H9 (cell line): Measurements from ENCODE around the gene PCCA. TPM values are rescaled to one million over a fixed set of nuclear protein-coding genes. Genes with fewer than 3 reads are reported as not detected.

Experiments
- DNase-seq: peaks from one replicate; pipeline ENCODE4 v3.0.0-alpha.2; 2017
- H2AFZ ChIP-seq: one replicate; pipeline ENCODE4 v1.6.1; 2013; ENCODE audit warnings: mild to moderate bottlenecking, low read length, control low read depth, moderate library complexity
- H2AK5ac ChIP-seq: 2 replicates; pipeline ENCODE4 v1.6.1; 2013; ENCODE audit warnings: low read length, control low read depth, mixed read lengths; ENCODE audit not compliant: insufficient read length
- H2BK120ac ChIP-seq: one replicate; pipeline ENCODE4 v1.6.1; 2013; ENCODE audit warnings: low read depth, mild to moderate bottlenecking, low read length, control low read depth, inconsistent platforms; ENCODE audit not compliant: poor library complexity, severe bottlenecking
- H2BK12ac ChIP-seq: 2 replicates; pipeline ENCODE4 v1.6.1; 2013; ENCODE audit warnings: low read length, control low read depth, mixed read lengths, low read depth; ENCODE audit not compliant: insufficient read length
- H2BK15ac ChIP-seq: 2 replicates; pipeline ENCODE4 v1.6.1; 2013; ENCODE audit warnings: low read depth, low read length, control low read depth
- H2BK20ac ChIP-seq: one replicate; pipeline ENCODE4 v1.6.1; 2013; ENCODE audit warnings: low read depth, mild to moderate bottlenecking, low read length, control low read depth, inconsistent platforms; ENCODE audit not compliant: poor library complexity, severe bottlenecking
- H2BK5ac ChIP-seq: 2 replicates; pipeline ENCODE4 v1.6.1; 2013; ENCODE audit warnings: low read length, control low read depth, mixed read lengths; ENCODE audit not compliant: insufficient read length
- H3K14ac ChIP-seq: 2 replicates; pipeline ENCODE4 v1.6.1; 2013; ENCODE audit warnings: low read length, control low read depth; ENCODE audit not compliant: insufficient read depth
- H3K18ac ChIP-seq: 2 replicates; pipeline ENCODE4 v1.6.1; 2013; ENCODE audit warnings: low read depth, mild to moderate bottlenecking, mixed read lengths, low read length, control low read depth; ENCODE audit not compliant: insufficient read length
- H3K23ac ChIP-seq: 2 replicates; pipeline ENCODE4 v1.6.1; 2013; ENCODE audit warnings: low read length, control low read depth, mixed read lengths, low read depth; ENCODE audit not compliant: insufficient read length
- H3K23me2 ChIP-seq: 2 replicates; pipeline ENCODE4 v1.6.1; 2013; ENCODE audit warnings: low read depth, mild to moderate bottlenecking, mixed read lengths, low read length, control low read depth; ENCODE audit not compliant: insufficient read length, poor library complexity, severe bottlenecking
- H3K27ac ChIP-seq: 2 replicates; pipeline ENCODE4 v1.5.1; 2013; ENCODE audit warnings: low read length, control low read depth, mixed read lengths, low read depth; ENCODE audit not compliant: insufficient read length
- H3K27me3 ChIP-seq: 2 replicates; pipeline ENCODE4 v1.6.1; 2013; ENCODE audit warnings: low read length, control low read depth, inconsistent platforms; ENCODE audit not compliant: insufficient read depth
- H3K4ac ChIP-seq: 2 replicates; pipeline ENCODE4 v1.6.1; 2013; ENCODE audit warnings: low read depth, mild to moderate bottlenecking, control low read depth, inconsistent platforms, low read length, moderate library complexity
- H3K4me1 ChIP-seq: 2 replicates; pipeline ENCODE4 v1.6.1; 2013; ENCODE audit warnings: low read length, control low read depth, inconsistent platforms; ENCODE audit not compliant: insufficient read depth
- H3K4me2 ChIP-seq: 2 replicates; pipeline ENCODE4 v1.6.1; 2013; ENCODE audit warnings: low read length, control low read depth, mixed read lengths; ENCODE audit not compliant: insufficient read length, insufficient read depth
- H3K56ac ChIP-seq: 2 replicates; pipeline ENCODE4 v1.6.1; 2013; ENCODE audit warnings: low read depth, mild to moderate bottlenecking, mixed read lengths, low read length, control low read depth; ENCODE audit not compliant: insufficient read length
- H3K79me1 ChIP-seq: 2 replicates; pipeline ENCODE4 v1.6.1; 2013; ENCODE audit warnings: low read depth, mild to moderate bottlenecking, moderate library complexity, low read length, control low read depth, inconsistent platforms; ENCODE audit not compliant: insufficient read depth, poor library complexity, severe bottlenecking
- H3K79me2 ChIP-seq: 2 replicates; pipeline ENCODE4 v1.6.1; 2013; ENCODE audit warnings: low read length, control low read depth, inconsistent platforms; ENCODE audit not compliant: insufficient read depth
- H3K9ac ChIP-seq: 2 replicates; pipeline ENCODE4 v1.6.1; 2013; ENCODE audit warnings: low read length, control low read depth, mixed read lengths; ENCODE audit not compliant: insufficient read length; ENCODE audit errors: extremely low read depth
- H3K9me3 ChIP-seq: one replicate; pipeline ENCODE4 v1.6.1; 2013; ENCODE audit warnings: low read depth, low read length, inconsistent platforms; ENCODE audit not compliant: control insufficient read depth
- H3T11ph ChIP-seq: one replicate; pipeline ENCODE4 v1.6.1; 2013; ENCODE audit warnings: mild to moderate bottlenecking, low read length, control low read depth, inconsistent platforms
- H4K20me1 ChIP-seq: one replicate; pipeline ENCODE4 v1.6.1; 2013; ENCODE audit not compliant: control insufficient read depth, insufficient read length, insufficient read depth
- H4K5ac ChIP-seq: 2 replicates; pipeline ENCODE4 v1.6.1; 2013; ENCODE audit warnings: low read depth, mild to moderate bottlenecking, mixed read lengths, low read length, control low read depth; ENCODE audit not compliant: insufficient read length
- H4K8ac ChIP-seq: replicated peaks from 2 replicates; pipeline ENCODE4 v1.6.1; 2013; ENCODE audit warnings: low read length, control low read depth, mixed read lengths, low read depth; ENCODE audit not compliant: insufficient read length
- H4K91ac ChIP-seq: 2 replicates; pipeline ENCODE4 v1.6.1; 2013; ENCODE audit warnings: low read depth, mild to moderate bottlenecking, moderate library complexity, mixed read lengths, low read length, control low read depth; ENCODE audit not compliant: insufficient read length
- H3K27ac Mint-ChIP-seq, 3 experiments: 2 replicates in 2 of 3; 3 replicates in 1 of 3; pipeline ENCODE4 v1.8.0; 2020 to 2021; ENCODE audit warnings: mixed read lengths in 3 of 3, mild to moderate bottlenecking in 1 of 3, moderate library complexity in 1 of 3
- H3K27me3 Mint-ChIP-seq: 2 replicates; pipeline ENCODE4 v1.8.0; 2021; ENCODE audit warnings: low read depth, mild to moderate bottlenecking, moderate library complexity, mixed read lengths
- H3K36me3 Mint-ChIP-seq, 3 experiments: 2 replicates in 2 of 3; 3 replicates in 1 of 3; pipeline ENCODE4 v1.8.0; 2020 to 2021; ENCODE audit warnings: low read depth in 3 of 3, mixed read lengths in 3 of 3; ENCODE audit not compliant: insufficient read depth in 1 of 3
- H3K4me1 Mint-ChIP-seq, 2 experiments: 2 replicates each; pipeline ENCODE4 v1.8.0; 2020; ENCODE audit warnings: mixed read lengths in 2 of 2
- H3K4me3 Mint-ChIP-seq, 2 experiments: 2 replicates in 1 of 2; 3 replicates in 1 of 2; pipeline ENCODE4 v1.8.0; 2020 to 2021; ENCODE audit warnings: mild to moderate bottlenecking in 2 of 2, mixed read lengths in 2 of 2, moderate library complexity in 1 of 2
- H3K9me3 Mint-ChIP-seq, 2 experiments: 2 replicates in 1 of 2; 3 replicates in 1 of 2; pipeline ENCODE4 v1.8.0; 2020; ENCODE audit warnings: mild to moderate bottlenecking in 2 of 2, mixed read lengths in 2 of 2, moderate library complexity in 1 of 2
- CTCF ChIP-seq: fragments of 200-600 bp; sonication (generic); conservative IDR thresholded peaks from 3 replicates; pipeline ENCODE4 v1.8.0; 2021; ENCODE audit warnings: antibody characterized with exemption, mild to moderate bottlenecking
- WGBS: extraction: QIAGEN DNeasy Blood & Tissue Kit; methylation state at CpG from one replicate; pipeline ENCODE4 v1.1.7; 2013; ENCODE audit warnings: missing lambda C conversion rate, low lambda C conversion rate, mixed read lengths; ENCODE audit not compliant: insufficient read length; ENCODE audit errors: extremely low coverage; 5-methylcytosine and 5-hydroxymethylcytosine counted together
- total RNA-seq: library from RNA; stranded (reverse); gene quantifications from 2 replicates; pipeline ENCODE4 v1.2.1, GENCODE V29; 2021

The PCCA gene
- total RNA-seq, 1 experiment from 2014 or later = 56.5 TPM

GRCh38 chr13:100464006-100464405 lies 375.1 kb downstream of the PCCA start:
- Histone ChIP-seq H2BK20ac (no peak overlapping the region), H4K5ac (no peak overlapping the region), H3K4me1 (peaks cover 9% of the 10 kb centered on the region; the same call in 1 of the 2 replicates), H4K91ac (no peak overlapping the region), H2AFZ (no peak overlapping the region), H3K23ac (no peak overlapping the region), H3K79me2 (no peaks in the 10 kb centered on the region), H3K56ac (no peak overlapping the region), H3K9ac (no peak overlapping the region), H3K9me3 (no peaks in the 10 kb centered on the region), H3K23me2 (no peaks in the 10 kb centered on the region), H2BK15ac (no peak overlapping the region), H3K27ac (no peak overlapping the region), H2AK5ac (no peak overlapping the region), H4K8ac (no peak overlapping the region), H2BK12ac (no peak overlapping the region), H3T11ph (no peak overlapping the region), H4K20me1 (no peaks in the 10 kb centered on the region), H2BK5ac (no peak overlapping the region), H3K18ac (no peak overlapping the region), H3K79me1 (no peaks in the 10 kb centered on the region), H3K4ac (no peak overlapping the region), H3K14ac (no peak overlapping the region), H2BK120ac (no peak overlapping the region), H3K27me3 (no peaks in the 10 kb centered on the region), H3K4me2 (no peak overlapping the region)
- H3K4me1 Mint-ChIP-seq = peaks cover 37% of the 10 kb centered on the region in 2 experiments
- no peak for DNase-seq
- H3K9me3 Mint-ChIP-seq = peaks cover 0 to 4% of the 10 kb centered on the region in 2 experiments; a peak in 2 of 5 replicates
- H3K4me3 Mint-ChIP-seq = no peak overlapping the region
- peak overlapping the region in 2 of 3 experiments; percentile 15 to 72; a peak in 3 of 7 replicates for H3K27ac Mint-ChIP-seq
- H3K36me3 Mint-ChIP-seq = peaks cover 4 to 18% (median 9%) of the 10 kb centered on the region in 3 experiments; a peak in 6 of 7 replicates
- TF ChIP-seq CTCF = no peak
- no CpG with 5 or more reads among the region's 4 CpGs for WGBS
- H3K27me3 Mint-ChIP-seq = no peaks in the 10 kb centered on the region
